Breast epithelium (tissue), 3 donors: ENCODE data around the gene AVPI1.

Experiments used
- CTCF ChIP-seq, 3 donors: fragments of 450-650 bp; IDR thresholded peaks; one replicate each; pipeline ENCODE4 v1.5.1; 2016 to 2017; ENCODE audit warnings: antibody characterized with exemption in 3 of 3, mild to moderate bottlenecking in 3 of 3, moderate library complexity in 3 of 3
- POLR2A ChIP-seq: fragments of 450-650 bp; IDR thresholded peaks from one replicate; pipeline ENCODE4 v1.6.1; 2016; ENCODE audit warnings: antibody characterized with exemption, mild to moderate bottlenecking, moderate library complexity

GRCh38 chr10:97701438-97702069 lies 14.5 kb upstream of the AVPI1 start:
- TF ChIP-seq CTCF (IDR thresholded peaks at IDR 0.05) (peak in 2 of 3 donors; percentile 74 to 78), POLR2A (no peak)
